GM18907 (cell line): ENCODE data around the gene HES4.

Experiments
- ATAC-seq: cut with Tn5 transposase; IDR thresholded peaks from one replicate; pipeline ENCODE4 v1.9.1; 2021; ENCODE audit warnings: mild to moderate bottlenecking, moderate library complexity; ENCODE audit not compliant: unreplicated experiment

HES4 gene

GRCh38 chr1:999725-1000356 is at the start of gene HES4:
Gene HES4, minus strand, starts transcription at chr1:1000097. Its CDS starts 124 bp downstream, at chr1:999973.
- ATAC-seq = no peak

GRCh38 chr1:1048765-1049164 is 48.9 kb upstream of the HES4 start:
- no peak for ATAC-seq

GRCh38 chr1:1047963-1048362 is 48.1 kb upstream of the HES4 start:
- no peak for ATAC-seq

GRCh38 chr1:1047407-1047806 is 47.5 kb upstream of the HES4 start:
- ATAC-seq = no peak

GRCh38 chr1:1046767-1047166 is 46.9 kb upstream of the HES4 start:
- ATAC-seq = no peak

- no peak for ATAC-seq
Measured at GRCh38 chr1:1046243-1046642, 46.3 kb upstream of the HES4 start.

GRCh38 chr1:1045129-1045528 is 45.2 kb upstream of the HES4 start:
- no peak for ATAC-seq

GRCh38 chr1:1044455-1045078 is 44.7 kb upstream of the HES4 start:
- ATAC-seq = no peak

- ATAC-seq = no peak
Measured at GRCh38 chr1:1043921-1044320, 44.0 kb upstream of the HES4 start.

- ATAC-seq = no peak
Measured at GRCh38 chr1:1043411-1043810, 43.5 kb upstream of the HES4 start.

GRCh38 chr1:1042835-1043234 is 42.9 kb upstream of the HES4 start:
- no peak for ATAC-seq

- no peak for ATAC-seq
Measured at GRCh38 chr1:1041873-1042272, 42.0 kb upstream of the HES4 start.

GRCh38 chr1:1041092-1041523 is 41.2 kb upstream of the HES4 start:
- no peak for ATAC-seq

- peak; percentile 39 for ATAC-seq
Measured at GRCh38 chr1:1040004-1040991, 40.4 kb upstream of the HES4 start.

- ATAC-seq = no peak
Measured at GRCh38 chr1:1039145-1039910, 39.4 kb upstream of the HES4 start.

- peak; percentile 35 for ATAC-seq
Measured at GRCh38 chr1:1038694-1039093, 38.8 kb upstream of the HES4 start.

- ATAC-seq = no peak
Measured at GRCh38 chr1:1037366-1038327, 37.8 kb upstream of the HES4 start.

GRCh38 chr1:1035291-1035943 is 35.5 kb upstream of the HES4 start:
- ATAC-seq = no peak

- ATAC-seq = no peak
Measured at GRCh38 chr1:1034439-1034781, 34.5 kb upstream of the HES4 start.
